Astrocyte (in vitro differentiated cells and primary cell): ENCODE data around the gene SEC62. TPM values are rescaled to one million over a fixed set of nuclear protein-coding genes. Genes with fewer than 3 reads are reported as not detected.

ENCODE experiments used
- total RNA-seq: library from RNA; stranded (reverse); gene quantifications from 2 replicates; pipeline ENCODE4 v1.2.1, GENCODE V29; 2021

The SEC62 gene
- total RNA-seq, 1 donor from 2014 or later: 117 TPM

Other genes with a start within 250 kb of the SEC62 start
- gene TERC, start 201.7 kb upstream of the SEC62 start, total RNA-seq: 0.86 and 1.2 TPM in 2 replicates
- 3.3 and 3.7 TPM in 2 replicates for gene ACTRT3, start 197.2 kb upstream of the SEC62 start, total RNA-seq
- gene MYNN, start 193.4 kb upstream of the SEC62 start, total RNA-seq: 12.6 and 12.9 TPM in 2 replicates
- not detected in 2 replicates for gene LRRIQ4, start 153.9 kb upstream of the SEC62 start, total RNA-seq
- 1.0 and 1.3 TPM in 2 replicates for gene LRRC34, start 153.9 kb upstream of the SEC62 start, total RNA-seq
- 0.16 TPM in 1 of 2 replicates, not detected in the other for gene LRRC31, start 96.9 kb upstream of the SEC62 start, total RNA-seq
- not detected in 2 replicates for gene SAMD7, start 55.2 kb upstream of the SEC62 start, total RNA-seq
- gene GPR160, start 71.2 kb downstream of the SEC62 start, total RNA-seq: 0.79 and 1.4 TPM in 2 replicates
- gene PHC3, start 214.9 kb downstream of the SEC62 start, total RNA-seq: 37.7 and 40.8 TPM in 2 replicates